HepG2 (cell line): Measurements from ENCODE around the gene PLXNB2. TPM values are rescaled to one million over a fixed set of nuclear protein-coding genes. Genes with fewer than 3 reads are reported as not detected.
A peak's percentile ranks its signal among the peaks of the same experiment; 100 is the strongest.

Source experiments
- ARNT2 ChIP-seq: sonication (generic); formaldehyde crosslinking; IDR thresholded peaks from 2 replicates; pipeline ENCODE4 v1.8.0; 2022; ENCODE audit warnings: mild to moderate bottlenecking, low read depth, missing genetic modification reagents, moderate library complexity
- DR1 ChIP-seq: sonication (generic); formaldehyde crosslinking; IDR thresholded peaks from 2 replicates; pipeline ENCODE4 v1.8.0; 2021; ENCODE audit warnings: mild to moderate bottlenecking, missing genetic modification reagents, inconsistent platforms
- HIC2 ChIP-seq: sonication (generic); formaldehyde crosslinking; IDR thresholded peaks from 2 replicates; pipeline ENCODE4 v1.9.0; 2022; ENCODE audit warnings: low read depth, missing genetic modification reagents
- HNRNPL ChIP-seq: fragments of 200-400 bp; formaldehyde crosslinking; IDR thresholded peaks from 2 replicates; pipeline ENCODE4 v1.6.1; 2017; ENCODE audit warnings: mild to moderate bottlenecking, low read depth, low read length
- HOXA3 ChIP-seq: sonication (generic); formaldehyde crosslinking; IDR thresholded peaks from 2 replicates; pipeline ENCODE4 v1.5.0; 2020; ENCODE audit warnings: missing genetic modification reagents
- HOXA5 ChIP-seq: sonication (generic); formaldehyde crosslinking; IDR thresholded peaks from 2 replicates; pipeline ENCODE4 v1.4.0; 2020; ENCODE audit warnings: missing genetic modification reagents
- IKZF4 ChIP-seq: sonication (generic); formaldehyde crosslinking; IDR thresholded peaks from 2 replicates; pipeline ENCODE4 v1.5.1; 2020; ENCODE audit warnings: borderline replicate concordance, mild to moderate bottlenecking, low read depth, missing genetic modification reagents; ENCODE audit errors: not compliant biosample characterization
- MLX ChIP-seq: IDR thresholded peaks from 2 replicates; pipeline ENCODE4 v1.6.1; 2016
- NFATC3 ChIP-seq: sonication (generic); formaldehyde crosslinking; IDR thresholded peaks from 2 replicates; pipeline ENCODE4 v1.5.1; 2020; ENCODE audit warnings: mild to moderate bottlenecking, missing genetic modification reagents
- NR0B2 ChIP-seq: sonication (generic); formaldehyde crosslinking; IDR thresholded peaks from 2 replicates; pipeline ENCODE4 v1.4.0; 2020; ENCODE audit warnings: mild to moderate bottlenecking, missing genetic modification reagents
- RAD21 ChIP-seq: fragments of 450-650 bp; formaldehyde crosslinking; IDR thresholded peaks from 2 replicates; pipeline ENCODE4 v1.5.0; 2020; ENCODE audit warnings: mild to moderate bottlenecking
- SALL1 ChIP-seq: sonication (generic); formaldehyde crosslinking; IDR thresholded peaks from 2 replicates; pipeline ENCODE4 v1.8.0; 2022; ENCODE audit warnings: mild to moderate bottlenecking, missing genetic modification reagents
- STAT5B ChIP-seq: sonication (generic); formaldehyde crosslinking; IDR thresholded peaks from 2 replicates; pipeline ENCODE4 v1.4.0; 2020; ENCODE audit warnings: missing genetic modification reagents
- TAF15 ChIP-seq: fragments of 200-400 bp; formaldehyde crosslinking; IDR thresholded peaks from one replicate; pipeline ENCODE4 v1.6.1; 2018; ENCODE audit warnings: mild to moderate bottlenecking, low read depth, low read length; ENCODE audit not compliant: poor library complexity, severe bottlenecking
- ZFP1 ChIP-seq: IDR thresholded peaks from 2 replicates; pipeline ENCODE4 v1.6.1; 2016
- ZNF101 ChIP-seq: sonication (generic); formaldehyde crosslinking; IDR thresholded peaks from 2 replicates; pipeline ENCODE4 v1.4.0; 2020; ENCODE audit warnings: mild to moderate bottlenecking, low read depth, missing genetic modification reagents, borderline replicate concordance
- ZNF383 ChIP-seq: sonication (generic); formaldehyde crosslinking; IDR thresholded peaks from 2 replicates; pipeline ENCODE4 v1.4.0; 2020; ENCODE audit warnings: missing genetic modification reagents, mild to moderate bottlenecking, borderline replicate concordance
- ZNF557 ChIP-seq: sonication (generic); formaldehyde crosslinking; IDR thresholded peaks from 2 replicates; pipeline ENCODE4 v1.4.0; 2020; ENCODE audit warnings: missing genetic modification reagents
- ZNF577 ChIP-seq: sonication (generic); formaldehyde crosslinking; IDR thresholded peaks from 2 replicates; pipeline ENCODE4 v1.4.0; 2020; ENCODE audit warnings: mild to moderate bottlenecking, low read depth, missing genetic modification reagents, borderline replicate concordance
- ZNF609 ChIP-seq: sonication (generic); formaldehyde crosslinking; IDR thresholded peaks from 2 replicates; pipeline ENCODE4 v1.4.0; 2020; ENCODE audit warnings: mild to moderate bottlenecking, missing genetic modification reagents, borderline replicate concordance
- ZNF782 ChIP-seq: sonication (generic); formaldehyde crosslinking; IDR thresholded peaks from 2 replicates; pipeline ENCODE4 v1.4.0; 2020; ENCODE audit warnings: missing genetic modification reagents, mild to moderate bottlenecking, borderline replicate concordance
- ZSCAN9 ChIP-seq: IDR thresholded peaks from 2 replicates; pipeline ENCODE4 v1.6.1; 2016; ENCODE audit warnings: borderline replicate concordance
- polyA plus RNA-seq, 8 experiments: library from polyadenylated mRNA; depleted of rRNA in 3 of 8; stranded (reverse) in 7 of 8; unstranded in 1 of 8; fragments of >200 nt; fragmentation: Illumina TruSeq in 4 of 8; extraction: Trizol in 4 of 8; gene quantifications; 2 replicates each; pipeline versions ENCODE4 v1.2.1 to v1.2.3, GENCODE V29; 2011 to 2016; ENCODE audit warnings: low read depth in 4 of 8, missing spikeins in 1 of 8, mixed read lengths in 1 of 8; ENCODE audit not compliant: insufficient read depth in 1 of 8
- total RNA-seq, 5 experiments: library from RNA; depleted of rRNA; stranded (reverse); fragments of >200 nt; fragmentation: Illumina TruSeq; extraction: Trizol; gene quantifications; 2 replicates each; pipeline ENCODE4 v1.2.3, GENCODE V29; 2016; ENCODE audit warnings: low read depth in 1 of 5

PLXNB2 gene
- total and polyA plus RNA-seq, 2 of the 13 experiments (the other 11 are each of a cell fraction or from before 2014, with no cell fraction given) = 32.6 to 68.9 TPM

GRCh38 chr22:50250555-50251476, 56.6 kb downstream of the PLXNB2 start, which contains the start of gene HDAC10 (continued):
- TF ChIP-seq ZSCAN9 (CRISPR knock-in tag) (no peak), ZNF557 (CRISPR knock-in tag) (no peak), ZNF609 (no peak), NFATC3 (CRISPR knock-in tag) (no peak), HOXA5 (peak; percentile 61; the same call in 1 of the 2 replicates), ZNF383 (CRISPR knock-in tag) (no peak), SALL1 (peak; percentile 56), IKZF4 (CRISPR knock-in tag) (peak; percentile 53), HOXA3 (CRISPR knock-in tag) (peak; percentile 49; the same call in 1 of the 2 replicates), RAD21 (CRISPR knock-in tag) (peak; percentile 60), TAF15 (no peak), ZNF101 (CRISPR knock-in tag) (no peak), ZNF782 (no peak), ZNF577 (CRISPR knock-in tag) (no peak), HNRNPL (no peak), NR0B2 (peak; percentile 78), STAT5B (CRISPR knock-in tag) (no peak), DR1 (peak; percentile 17; the same call in 1 of the 2 replicates), ZFP1 (CRISPR knock-in tag) (no peak), MLX (no peak), HIC2 (CRISPR knock-in tag) (no peak), ARNT2 (CRISPR knock-in tag) (peak; percentile 64)
